ENCODE results near the gene PADI1. TPM values are rescaled to one million over a fixed set of nuclear protein-coding genes. Genes with fewer than 3 reads are reported as not detected.

PADI1 gene
- polyA plus RNA-seq, 2 of the 4 experiments (the other 2 are of a cell fraction) = 1.4 to 2.0 TPM

DNA sequence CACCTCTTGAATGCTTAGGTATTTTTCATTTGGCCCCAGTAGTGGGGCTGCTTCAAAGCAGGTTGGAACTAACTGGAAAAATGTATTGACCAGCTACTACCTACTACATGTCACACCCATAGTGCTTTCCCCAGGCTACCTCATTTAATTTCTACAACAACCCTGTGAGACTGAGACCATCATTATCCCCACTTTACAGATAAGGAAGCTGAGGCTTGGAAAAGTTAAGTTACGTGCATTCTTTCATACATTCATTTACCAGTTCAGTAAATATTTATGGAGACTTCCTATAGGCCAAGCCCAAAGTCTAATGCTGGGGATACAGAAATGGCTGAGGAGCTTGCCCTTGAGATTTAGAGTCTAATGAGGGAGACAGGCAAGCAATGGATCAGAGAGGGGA is 29.5 kb downstream of the PADI1 start:
- Histone ChIP-seq H3K9me3 (no peaks in the 10 kb centered on the region), H3K27ac (peak overlapping the region; percentile 96 to 100), H3K4me3 (no peak overlapping the region), H3K4me2 (peak overlapping the region; percentile 89), H3K4me1 (peaks cover 80% of the 10 kb centered on the region)
- no peak for ATAC-seq
- ChIA-PET POLR2A (interaction anchor here (2.2 to 3.3 kb wide), 2 partner anchors 44 to 107 kb away, joined by 18 to 20 read pairs; no protein-coding TSS in a partner anchor), CTCF (interaction anchor here (1.1 to 12.2 kb wide), 7 partner anchors 15 to 211 kb away, joined by 3 to 380 read pairs (median 27); partner anchors contain the start of genes PADI2 and PADI3)
- DNase-seq (ENCODE audit: low read depth in 1 of 2, low spot score in 1 of 2) = no peak
- FAIRE-seq = no peak
- WGBS (ENCODE audit: missing lambda C conversion rate) = 79% methylated on average over 1 of the region's 1 CpG
- 0 out of 2 replicates have a peak, but pooled peaks have one; percentile 37 for TF ChIP-seq HDAC2 (IDR thresholded peaks at IDR 0.05)
- no peak for TF ChIP-seq MYC (IDR thresholded peaks at IDR 0.05; ENCODE audit: borderline replicate concordance, low read length)
- peak; percentile 45; the same call in 1 of the 2 replicates for TF ChIP-seq KDM1A (IDR thresholded peaks at IDR 0.05; ENCODE audit: low read depth)

- peak overlapping the region; percentile 66 for H3K4me2 ChIP-seq
- peaks cover 80% of the 10 kb centered on the region for H3K4me1 ChIP-seq
- WGBS (ENCODE audit: missing lambda C conversion rate) = 58% methylated on average over 9 of the region's 9 CpGs
- no peaks in the 10 kb centered on the region for H3K9me3 ChIP-seq
- DNase-seq (ENCODE audit: low read depth in 1 of 2, low spot score in 1 of 2) (peak in 1 of 2 experiments; percentile 48), FAIRE-seq (no peak), ATAC-seq (no peak)
- H3K27ac ChIP-seq = peak overlapping the region; percentile 96 to 100
- ChIA-PET CTCF (interaction anchor here (1.1 to 12.2 kb wide), 7 partner anchors 14 to 170 kb away, joined by 3 to 380 read pairs (median 27); partner anchors contain the start of genes PADI2 and PADI3), POLR2A (no interaction called here)
- TF ChIP-seq EHF (CRISPR knock-in tag; IDR thresholded peaks at IDR 0.05) (no peak), CEBPB (IDR thresholded peaks at IDR 0.05) (no peak), FOSB (CRISPR knock-in tag; IDR thresholded peaks at IDR 0.05) (no peak), REST (IDR thresholded peaks at IDR 0.05) (no peak), E2F6 (IDR thresholded peaks at IDR 0.05; ENCODE audit: borderline replicate concordance, low read depth) (no peak), ZC3H11A (IDR thresholded peaks at IDR 0.05) (no peak), RNF2 (IDR thresholded peaks at IDR 0.05; ENCODE audit: borderline replicate concordance, low read depth) (no peak), CBX2 (IDR thresholded peaks at IDR 0.05; ENCODE audit: borderline replicate concordance, low read depth) (no peak), GATA3 (IDR thresholded peaks at IDR 0.05; ENCODE audit: borderline replicate concordance) (no peak), ZSCAN20 (CRISPR knock-in tag; IDR thresholded peaks at IDR 0.05) (no peak), CBX8 (IDR thresholded peaks at IDR 0.05) (no peak), MAFK (IDR thresholded peaks at IDR 0.05; ENCODE audit: partially characterized antibody) (no peak), ZNF302 (CRISPR knock-in tag; IDR thresholded peaks at IDR 0.05) (no peak), EP300 (IDR thresholded peaks at IDR 0.05) (no peak), PHF8 (IDR thresholded peaks at IDR 0.05; ENCODE audit: borderline replicate concordance, low read depth) (no peak), RARB (CRISPR knock-in tag; IDR thresholded peaks at IDR 0.05) (no peak), FOXS1 (CRISPR knock-in tag; IDR thresholded peaks at IDR 0.05) (no peak), SMC3 (IDR thresholded peaks at IDR 0.05) (no peak)
- H3K4me3 ChIP-seq = no peak overlapping the region
Measured at GRCh38 chr1:17235135-17235885, 30.4 kb downstream of the PADI1 start.
